GM12878 (cell line): ENCODE measurements around the gene ANKRD33B. TPM values are rescaled to one million over a fixed set of nuclear protein-coding genes. Genes with fewer than 3 reads are reported as not detected.

Experiments
- ATAC-seq: fragments of 200-7000 bp; cut with Tn5 transposase; 3 replicates; pipeline ENCODE4 v1.9.1; 2020; ENCODE audit warnings: mild to moderate bottlenecking, moderate library complexity
- BruUV-seq: library from RNA; stranded (reverse); fragments of 400-500 nt; replicated peaks from 2 replicates; lab custom pipeline; 2021; lab: Mats Ljungman, UMichigan
- CTCF ChIA-PET: fragments of 300-600 bp; sonication (Branson Sonifier 250); formaldehyde crosslinking; extraction: SDS; loops from one replicate; lab custom pipeline; 2021; ENCODE audit warnings: inconsistent platforms; lab: Yijun Ruan, JAX
- POLR2A ChIA-PET: fragments of 350-600 bp; formaldehyde crosslinking; extraction: SDS; loops from one replicate; lab custom pipeline; 2021; ENCODE audit warnings: inconsistent platforms; lab: Charles Lee
- RAD21 ChIA-PET: fragments of 300-600 bp; sonication (Branson Sonifier 250); formaldehyde crosslinking; loops from one replicate; lab custom pipeline; 2023; ENCODE audit warnings: antibody characterized with exemption; ENCODE audit not compliant: unreplicated experiment; lab: Charles Lee
- SMC1A ChIA-PET: fragments of 300-600 bp; sonication (Branson Sonifier 250); formaldehyde crosslinking; loops from one replicate; lab custom pipeline; 2023; ENCODE audit not compliant: unreplicated experiment, uncharacterized antibody; lab: Charles Lee
- DNase-seq: peaks from one replicate; pipeline ENCODE4 v3.0.0-alpha.2; 2011; ENCODE audit warnings: low read depth, low spot score
- FAIRE-seq: peaks from 3 replicates; lab custom pipeline; 2011; peaks lifted over from hg19 to GRCh38; lab: Jason Lieb, UNC
- H2AFZ ChIP-seq: 2 replicates; pipeline ENCODE4 v1.6.0; 2011; ENCODE audit warnings: low read depth, low read length, control low read depth; ENCODE audit not compliant: control insufficient read depth
- H3K27ac ChIP-seq: 2 replicates; pipeline ENCODE4 v1.5.1; 2011; ENCODE audit warnings: control low read depth; ENCODE audit not compliant: control insufficient read depth, insufficient read depth
- H3K27me3 ChIP-seq, 2 experiments: replicated peaks in 1 of 2; 2 replicates each; pipeline versions ENCODE4 v1.6.0 to v1.6.1; 2011; ENCODE audit warnings: low read length in 1 of 2; ENCODE audit not compliant: control insufficient read depth in 2 of 2, insufficient read depth in 2 of 2
- H3K36me3 ChIP-seq, 2 experiments: 2 replicates each; pipeline ENCODE4 v1.5.1; 2011; ENCODE audit warnings: low read length in 1 of 2; ENCODE audit not compliant: control insufficient read depth in 2 of 2, insufficient read depth in 2 of 2
- H3K4me1 ChIP-seq: 2 replicates; pipeline ENCODE4 v1.6.1; 2011; ENCODE audit warnings: mild to moderate bottlenecking, low read length, moderate library complexity, mixed read lengths; ENCODE audit not compliant: control insufficient read depth, insufficient read depth
- H3K4me2 ChIP-seq: 2 replicates; pipeline ENCODE4 v1.6.0; 2011; ENCODE audit warnings: control low read depth; ENCODE audit not compliant: control insufficient read depth, insufficient read depth
- H3K4me3 ChIP-seq: fragments of 200-600 bp; sonication (generic); 2 replicates; pipeline ENCODE4 v1.5.1; 2016
- H3K79me2 ChIP-seq: 2 replicates; pipeline ENCODE4 v1.6.0; 2011; ENCODE audit warnings: low read length; ENCODE audit not compliant: control insufficient read depth, insufficient read depth
- H3K9ac ChIP-seq: 2 replicates; pipeline ENCODE4 v1.8.0; 2011; ENCODE audit warnings: low read length, control low read depth, mixed read lengths; ENCODE audit not compliant: control insufficient read depth, insufficient read depth
- H3K9me3 ChIP-seq: replicated peaks from 3 replicates; pipeline ENCODE4 v1.5.1; 2011; ENCODE audit warnings: mild to moderate bottlenecking, low read length; ENCODE audit not compliant: control insufficient read depth, insufficient read depth
- H4K20me1 ChIP-seq: 2 replicates; pipeline ENCODE4 v1.6.0; 2011; ENCODE audit not compliant: control insufficient read depth, insufficient read depth
- EP300 ChIP-seq, 2 experiments: fragments of 150-350 bp in 1 of 2; IDR thresholded peaks; 2 replicates each; pipeline ENCODE4 v1.6.1; 2011 to 2012; ENCODE audit warnings: low read depth in 2 of 2, low read length in 2 of 2, borderline replicate concordance in 1 of 2, improper control_type of control experiment in 1 of 2, inconsistent platforms in 1 of 2; ENCODE audit not compliant: control insufficient read depth in 1 of 2
- ETV6 ChIP-seq, 2 experiments: fragments of 450-650 bp in 1 of 2; IDR thresholded peaks in 1 of 2; conservative IDR thresholded peaks in 1 of 2; 2 replicates each; pipeline ENCODE4 v1.6.1; 2014; ENCODE audit warnings: antibody characterized with exemption in 1 of 2, borderline replicate concordance in 1 of 2, low read depth in 1 of 2, mild to moderate bottlenecking in 1 of 2, moderate library complexity in 1 of 2
- GABPA ChIP-seq: IDR thresholded peaks from 2 replicates; pipeline ENCODE4 v1.6.1; 2014; ENCODE audit warnings: antibody characterized with exemption, low read depth, mild to moderate bottlenecking, inconsistent platforms
- WGBS: methylation state at CpG from one replicate; pipeline ENCODE4 v1.1.6; 2016; ENCODE audit warnings: low lambda C conversion rate; ENCODE audit not compliant: insufficient replicate concordance, insufficient coverage; ENCODE audit errors: missing lambda C conversion rate; 5-methylcytosine and 5-hydroxymethylcytosine counted together
- in situ Hi-C: fragments of 300-500 bp; cut with MboI; formaldehyde crosslinking; loops from 9 replicates; pipeline ENCODE4 v1.14.3; 2018; ENCODE audit warnings: mixed read lengths
- intact Hi-C: fragments of 100-400 bp; cut with micrococcal nuclease; formaldehyde crosslinking; loops from one replicate; pipeline ENCODE4 v1.14.2; 2022; ENCODE audit not compliant: unreplicated experiment
- polyA plus RNA-seq, 11 experiments: library from polyadenylated mRNA; depleted of rRNA in 4 of 11; unstranded in 6 of 11; stranded (reverse) in 5 of 11; fragments of >200 nt; fragmentation: Nextera tagmentation in 4 of 11; fragmentation: Illumina TruSeq in 1 of 11; extraction: Ambion mirVana in 4 of 11; extraction: Trizol in 1 of 11; gene quantifications; 1 replicate in 1 of 11; 2 replicates in 10 of 11; pipeline versions ENCODE4 v1.2.1 to v1.2.3, GENCODE V29; 2011 to 2016; ENCODE audit warnings: inconsistent platforms in 2 of 11, missing spikeins in 2 of 11, low read depth in 1 of 11
- total RNA-seq, 4 experiments: library from RNA; depleted of rRNA in 3 of 4; stranded (reverse); fragments of >200 nt in 3 of 4; fragmentation: Illumina TruSeq in 1 of 4; extraction: Trizol in 1 of 4; gene quantifications; 2 replicates each; pipeline versions ENCODE4 v1.2.1 to v1.2.3, GENCODE V29; 2013 to 2021

The ANKRD33B gene
- total and polyA plus RNA-seq, 10 of the 15 experiments (the other 5 are each of a cell fraction or from before 2014, with no cell fraction given): 4.9 to 61.6 (median 15.6) TPM

GRCh38 chr5:10682801-10683525 is 119.1 kb downstream of the ANKRD33B start:
- TF ChIP-seq ETV6 (conservative IDR thresholded peaks at IDR 0.05 in 1 of 2, IDR thresholded peaks at IDR 0.05 in 1 of 2; ENCODE audit: borderline replicate concordance in 1 of 2, low read depth in 1 of 2) (no peak), GABPA (no peak), EP300 (IDR thresholded peaks at IDR 0.05; ENCODE audit: borderline replicate concordance in 1 of 2, control insufficient read depth in 1 of 2, low read depth in 2 of 2, low read length in 2 of 2) (no peak)
- Histone ChIP-seq H3K27ac (no peak overlapping the region), H3K4me2 (no peak overlapping the region), H3K9me3 (peaks cover 16% of the 10 kb centered on the region), H2AFZ (no peak overlapping the region), H3K36me3 (peaks cover 27 to 35% of the 10 kb centered on the region in 2 experiments; a peak in 3 of 4 replicates), H4K20me1 (no peaks in the 10 kb centered on the region), H3K27me3 (no peaks in the 10 kb centered on the region), H3K79me2 (peaks cover 9% of the 10 kb centered on the region), H3K4me3 (no peak overlapping the region), H3K4me1 (peaks cover 23% of the 10 kb centered on the region), H3K9ac (no peak overlapping the region)
- no peak for ATAC-seq
- in situ Hi-C loops: no loop called here
- intact Hi-C loops: no loop called here
- SMC1A ChIA-PET: interaction anchor here (1.2 to 4.4 kb wide), 2 partner anchors 56 to 92 kb away, joined by 3 to 32 read pairs; no protein-coding TSS in a partner anchor
- over 99% methylated on average over 16 of the region's 16 CpGs for WGBS
- POLR2A ChIA-PET: interaction anchor here (0.5 to 3.8 kb wide), 2 partner anchors 50 to 155 kb away, joined by 3 to 39 read pairs; no protein-coding TSS in a partner anchor
- RAD21 ChIA-PET: interaction anchor here (1.5 kb wide), 1 partner anchor 15 kb away, joined by 3 read pairs; no protein-coding TSS in a partner anchor
- FAIRE-seq: no peak
- BruUV-seq: no TSS peak
- DNase-seq: no peak
- CTCF ChIA-PET: interaction anchor here (5.1 kb wide), 1 partner anchor 230 kb away, joined by 37 read pairs; no protein-coding TSS in a partner anchor
